Upper lobe of right lung (tissue), 1 donor: ENCODE data around the gene ZNF709. TPM values are rescaled to one million over a fixed set of nuclear protein-coding genes. Genes with fewer than 3 reads are reported as not detected.
A peak's percentile ranks its signal among the peaks of the same experiment; 100 is the strongest.
"Not testable (repeated sequence)": the region's sequence is repeated elsewhere in the genome, so short reads cannot be mapped to it uniquely, and the experiment has no call there.

Source experiments
- ATAC-seq: fragments of 200-7000 bp; cut with Tn5 transposase; one replicate; pipeline ENCODE4 v1.9.1; 2020; ENCODE audit warnings: mild to moderate bottlenecking, moderate library complexity
- DNase-seq: peaks from one replicate; pipeline ENCODE4 v3.0.0-alpha.2; 2020
- H3K27ac ChIP-seq: fragments of 200-600 bp; one replicate; pipeline ENCODE4 v1.8.0; 2022
- H3K27me3 ChIP-seq: fragments of 200-600 bp; one replicate; pipeline ENCODE4 v1.8.0; 2022; ENCODE audit warnings: mild to moderate bottlenecking
- H3K36me3 ChIP-seq: fragments of 200-600 bp; one replicate; pipeline ENCODE4 v1.8.0; 2022
- H3K4me1 ChIP-seq: fragments of 200-600 bp; one replicate; pipeline ENCODE4 v1.8.0; 2022
- H3K4me3 ChIP-seq: fragments of 200-600 bp; one replicate; pipeline ENCODE4 v1.8.0; 2022; ENCODE audit warnings: mild to moderate bottlenecking
- H3K9me3 ChIP-seq: fragments of 200-600 bp; one replicate; pipeline ENCODE4 v1.8.0; 2022
- CTCF ChIP-seq: fragments of 200-600 bp; IDR thresholded peaks from one replicate; pipeline ENCODE4 v1.8.0; 2022; ENCODE audit warnings: antibody characterized with exemption
- intact Hi-C: fragments of 100-400 bp; cut with DNase I; formaldehyde crosslinking; loops from one replicate; pipeline ENCODE4 v1.11.0; 2022
- total RNA-seq: library from RNA; stranded (reverse); fragmentation: NEBNext Ultra II Directional; extraction: Animal tissue kit (Norgen Biotek cat#: 25700); gene quantifications from one replicate; pipeline ENCODE4 v1.2.1, GENCODE V29; 2021
- donor health status: DM: no; HTN: yes; CAD: no; lungs with severe emphysema.

Gene ZNF709
- total RNA-seq, 1 donor from 2014 or later, result 2.6 TPM

GRCh38 chr19:12485052-12485416 lies 418 bp upstream of the ZNF709 start:
- Histone ChIP-seq H3K27ac (peak overlapping the region; percentile 81), H3K27me3 (no peaks in the 10 kb centered on the region), H3K36me3 (no peaks in the 10 kb centered on the region), H3K4me3 (peak overlapping the region; percentile 97), H3K4me1 (peaks cover 11% of the 10 kb centered on the region), H3K9me3 (no peaks in the 10 kb centered on the region)
- DNase-seq (no peak), ATAC-seq (peak; percentile 44)
- intact Hi-C loops, result no loop called here
- TF ChIP-seq CTCF, result no peak

GRCh38 chr19:12484011-12484370 lies 625 bp downstream of the ZNF709 start:
- Histone ChIP-seq H3K9me3 (no peaks in the 10 kb centered on the region), H3K4me1 (peaks cover 11% of the 10 kb centered on the region), H3K27ac (peak overlapping the region; percentile 81), H3K27me3 (no peaks in the 10 kb centered on the region), H3K36me3 (no peaks in the 10 kb centered on the region), H3K4me3 (peak overlapping the region; percentile 97)
- intact Hi-C loops, result no loop called here
- no peak for TF ChIP-seq CTCF
- no peak for ATAC-seq
- DNase-seq, result no peak

- no peak for TF ChIP-seq CTCF
- intact Hi-C loops, result no loop called here
- H3K27me3 ChIP-seq, result no peaks in the 10 kb centered on the region
- no peak overlapping the region for H3K4me3 ChIP-seq
- ATAC-seq (no peak), DNase-seq (no peak)
- H3K36me3 ChIP-seq, result no peaks in the 10 kb centered on the region
- H3K4me1 ChIP-seq, result peaks cover 11% of the 10 kb centered on the region
- H3K27ac ChIP-seq, result no peak overlapping the region
- H3K9me3 ChIP-seq, result no peaks in the 10 kb centered on the region
Observed at GRCh38 chr19:12482509-12482886, 2.1 kb downstream of the ZNF709 start.

DNA sequence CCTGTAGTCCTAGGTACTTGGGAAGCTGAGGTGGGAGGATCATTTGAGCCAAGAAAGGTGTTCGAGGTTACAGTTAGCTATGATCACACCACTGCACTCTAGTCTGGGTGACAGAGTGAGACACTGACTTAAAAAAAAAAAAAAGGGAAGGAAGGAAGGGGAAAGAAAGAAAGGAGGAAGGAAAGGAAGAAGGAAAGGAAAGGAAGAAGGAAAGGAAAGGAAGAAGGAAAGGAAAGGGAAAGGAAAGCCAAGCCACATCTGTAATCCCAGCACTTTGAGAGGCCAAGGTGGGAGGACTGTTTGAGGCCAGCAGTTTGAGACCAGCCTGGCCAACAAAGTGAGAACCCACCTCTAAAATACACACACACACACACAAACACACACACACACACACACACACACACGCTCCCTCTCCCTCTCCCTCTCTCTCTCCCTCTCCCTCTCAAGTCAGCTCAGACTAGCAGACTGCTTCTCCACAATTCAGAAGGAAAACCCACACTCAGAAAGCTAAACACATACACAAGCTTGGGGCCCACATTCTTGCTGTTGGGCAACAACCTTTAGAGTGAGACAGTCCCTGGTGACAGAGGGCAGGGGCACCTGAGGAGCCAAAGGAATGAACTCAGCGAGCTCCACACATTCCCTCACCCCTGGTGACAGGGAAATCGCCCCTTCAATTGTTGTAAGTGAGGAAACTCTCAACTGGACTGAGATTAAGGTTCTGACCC lies 2.7 kb downstream of the ZNF709 start:
- Histone ChIP-seq H3K4me3 (no peak overlapping the region), H3K9me3 (no peaks in the 10 kb centered on the region), H3K27ac (no peak overlapping the region), H3K4me1 (peaks cover 11% of the 10 kb centered on the region), H3K36me3 (no peaks in the 10 kb centered on the region), H3K27me3 (no peaks in the 10 kb centered on the region)
- no peak for DNase-seq
- intact Hi-C loops, result no loop called here
- TF ChIP-seq CTCF, result no peak
- ATAC-seq, result no peak

DNA sequence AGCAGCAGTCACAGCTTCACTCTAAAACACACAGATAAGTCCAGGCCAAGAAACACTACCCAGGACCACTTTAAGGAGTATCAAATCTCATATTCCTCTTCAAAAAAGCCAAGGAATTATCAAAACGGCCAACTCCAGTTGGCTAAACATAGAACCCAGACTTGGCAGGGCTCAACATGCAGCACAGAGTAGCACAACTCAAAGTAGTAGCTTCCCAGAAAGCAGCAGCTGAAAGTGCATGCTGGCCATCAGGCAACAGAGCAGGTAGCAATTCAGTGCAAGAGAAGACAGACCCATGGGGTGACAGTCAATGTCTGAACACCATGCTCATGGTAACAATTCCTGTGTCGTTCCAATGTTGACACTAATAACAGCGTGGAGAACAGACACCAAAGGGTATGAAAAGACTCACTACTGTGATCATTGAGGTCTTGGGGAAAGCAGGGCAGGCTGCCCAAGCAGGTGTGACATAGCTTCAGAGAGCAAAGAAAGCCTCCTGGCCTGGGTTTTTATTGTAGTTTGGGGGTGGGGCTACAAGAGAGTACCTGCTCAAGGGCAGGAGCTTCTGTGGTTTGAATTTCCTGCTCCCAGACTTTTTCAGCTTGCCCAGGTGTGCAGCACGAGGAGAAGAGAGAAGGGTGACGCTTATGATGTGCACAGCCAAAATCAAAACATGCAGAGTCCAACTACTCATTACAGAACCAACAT lies 6.2 kb downstream of the ZNF709 start:
- no peak overlapping the region for H3K27ac ChIP-seq
- ATAC-seq, result no peak
- no peak for TF ChIP-seq CTCF
- no peak for DNase-seq
- no peaks in the 10 kb centered on the region for H3K27me3 ChIP-seq
- no peaks in the 10 kb centered on the region for H3K36me3 ChIP-seq
- peaks cover 7% of the 10 kb centered on the region for H3K4me1 ChIP-seq
- H3K4me3 ChIP-seq, result no peak overlapping the region
- H3K9me3 ChIP-seq, result no peaks in the 10 kb centered on the region
- intact Hi-C loops, result no loop called here

DNA sequence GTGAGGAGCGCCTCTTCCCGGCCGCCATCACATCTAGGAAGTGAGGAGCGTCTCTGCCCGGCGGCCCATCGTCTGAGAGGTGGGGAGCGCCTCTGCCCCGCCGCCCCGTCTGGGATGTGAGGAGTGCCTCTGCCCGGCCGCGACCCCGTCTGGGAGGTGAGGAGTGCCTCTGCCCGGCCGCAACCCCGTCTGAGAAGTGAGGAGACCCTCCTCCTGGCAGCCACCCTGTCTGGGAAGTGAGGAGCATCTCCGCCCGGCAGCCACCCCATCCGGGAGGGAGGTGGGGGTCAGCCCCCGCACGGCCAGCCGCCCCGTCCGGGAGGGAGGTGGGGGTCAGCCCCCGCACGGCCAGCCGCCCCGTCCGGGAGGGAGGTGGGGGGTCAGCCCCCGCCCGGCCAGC lies 17.0 kb downstream of the ZNF709 start:
- H3K27ac ChIP-seq, H3K27me3 ChIP-seq, DNase-seq, H3K36me3 ChIP-seq, ATAC-seq, H3K4me3 ChIP-seq, intact Hi-C loops, H3K4me1 ChIP-seq: not testable (repeated sequence)
- H3K9me3 ChIP-seq, result peaks cover 45% of the 10 kb centered on the region
